ENCODE data around the gene MYT1. TPM values are rescaled to one million over a fixed set of nuclear protein-coding genes. Genes with fewer than 3 reads are reported as not detected.
"Not testable (repeated sequence)": the region's sequence is repeated elsewhere in the genome, so short reads cannot be mapped to it uniquely, and the experiment has no call there.

Gene MYT1
- total and polyA plus RNA-seq, 2 experiments from 2014 or later: 0.03 to 0.06 TPM

GRCh38 chr20:64121586-64121985 lies 42.7 kb upstream of the MYT1 start:
- Histone ChIP-seq H4K20me1 (ENCODE audit: insufficient read depth, poor library complexity, severe bottlenecking) (no peaks in the 10 kb centered on the region), H2AFZ (no peak overlapping the region), H3K4me2 (no peak overlapping the region), H3K27me3 (peaks cover 17% of the 10 kb centered on the region), H3K9me3 (ENCODE audit: low read depth) (no peaks in the 10 kb centered on the region), H3K4me3 (no peak overlapping the region), H3K27ac (no peak overlapping the region), H3K36me3 (replicated peaks; ENCODE audit: insufficient read depth, low read depth) (no peaks in the 10 kb centered on the region), H3K4me1 (ENCODE audit: insufficient read depth) (peaks cover 4% of the 10 kb centered on the region), H3K9me2 (replicated peaks; ENCODE audit: insufficient read depth) (no peaks in the 10 kb centered on the region), H3K79me2 (no peaks in the 10 kb centered on the region)
- WGBS (ENCODE audit: low lambda C conversion rate, missing lambda C conversion rate): 87% methylated on average over 12 of the region's 12 CpGs
- TF ChIP-seq EZH2phosphoT487 (IDR thresholded peaks at IDR 0.05; ENCODE audit: low read depth, severe bottlenecking, unreplicated experiment) (no peak), EZH2 (IDR thresholded peaks at IDR 0.05; ENCODE audit: borderline replicate concordance) (no peak), CTCF (IDR thresholded peaks at IDR 0.05; ENCODE audit: poor library complexity) (no peak)
- no peak for DNase-seq (ENCODE audit: low spot score)

GRCh38 chr20:64122927-64123326 lies 41.3 kb upstream of the MYT1 start:
- not testable (repeated sequence) for H3K79me2 ChIP-seq; H3K9me2 ChIP-seq (replicated peaks; ENCODE audit: insufficient read depth); H3K27ac ChIP-seq; DNase-seq (ENCODE audit: low spot score); H3K36me3 ChIP-seq (replicated peaks; ENCODE audit: insufficient read depth, low read depth); H3K4me1 ChIP-seq (ENCODE audit: insufficient read depth); H3K9me3 ChIP-seq (ENCODE audit: low read depth); H2AFZ ChIP-seq; H3K4me2 ChIP-seq; H4K20me1 ChIP-seq (ENCODE audit: insufficient read depth, poor library complexity, severe bottlenecking); H3K4me3 ChIP-seq
- H3K27me3 ChIP-seq: peaks cover 19% of the 10 kb centered on the region
- 91% methylated on average over 11 of the region's 11 CpGs for WGBS (ENCODE audit: low lambda C conversion rate, missing lambda C conversion rate)

GRCh38 chr20:64123517-64123916 lies 40.7 kb upstream of the MYT1 start:
- H3K27me3 ChIP-seq: peaks cover 20% of the 10 kb centered on the region
- not testable (repeated sequence) for H3K4me3 ChIP-seq; H3K9me3 ChIP-seq (ENCODE audit: low read depth); H2AFZ ChIP-seq; DNase-seq (ENCODE audit: low spot score); H4K20me1 ChIP-seq (ENCODE audit: insufficient read depth, poor library complexity, severe bottlenecking); H3K4me1 ChIP-seq (ENCODE audit: insufficient read depth); H3K79me2 ChIP-seq; H3K4me2 ChIP-seq; H3K9me2 ChIP-seq (replicated peaks; ENCODE audit: insufficient read depth); H3K27ac ChIP-seq; H3K36me3 ChIP-seq (replicated peaks; ENCODE audit: insufficient read depth, low read depth)
- 88% methylated on average over 11 of the region's 11 CpGs for WGBS (ENCODE audit: low lambda C conversion rate, missing lambda C conversion rate)

GRCh38 chr20:64129146-64129782 lies 35.0 kb upstream of the MYT1 start:
- TF ChIP-seq CTCF (IDR thresholded peaks at IDR 0.05; ENCODE audit: poor library complexity) (no peak), EZH2phosphoT487 (IDR thresholded peaks at IDR 0.05; ENCODE audit: low read depth, severe bottlenecking, unreplicated experiment) (no peak), EZH2 (IDR thresholded peaks at IDR 0.05; ENCODE audit: borderline replicate concordance) (no peak)
- Histone ChIP-seq H3K4me1 (ENCODE audit: insufficient read depth) (no peaks in the 10 kb centered on the region), H3K4me3 (no peak overlapping the region), H3K36me3 (replicated peaks; ENCODE audit: insufficient read depth, low read depth) (no peaks in the 10 kb centered on the region), H3K27ac (no peak overlapping the region), H4K20me1 (ENCODE audit: insufficient read depth, poor library complexity, severe bottlenecking) (no peaks in the 10 kb centered on the region), H3K27me3 (peaks cover 3% of the 10 kb centered on the region), H3K4me2 (no peak overlapping the region), H3K9me3 (ENCODE audit: low read depth) (no peaks in the 10 kb centered on the region), H3K79me2 (no peaks in the 10 kb centered on the region), H3K9me2 (replicated peaks; ENCODE audit: insufficient read depth) (no peaks in the 10 kb centered on the region), H2AFZ (no peak overlapping the region)
- no peak for DNase-seq (ENCODE audit: low spot score)
- WGBS (ENCODE audit: low lambda C conversion rate, missing lambda C conversion rate): 86% methylated on average over 11 of the region's 11 CpGs

All from hepatocyte (in vitro differentiated cells).